Dermis microvascular lymphatic vessel endothelial cell (primary cell): Measurements from ENCODE around the gene IMP3. TPM values are rescaled to one million over a fixed set of nuclear protein-coding genes. Genes with fewer than 3 reads are reported as not detected.
A peak's percentile ranks its signal among the peaks of the same experiment; 100 is the strongest.

ENCODE experiments used
- DNase-seq, 2 donors: peaks; one replicate each; pipeline versions ENCODE4 v3.0.0 to v3.0.0-alpha.2; 2010; ENCODE audit warnings: low read depth in 2 of 2
- total RNA-seq: library from RNA; depleted of rRNA; stranded (reverse); fragments of >200 nt; gene quantifications from 2 replicates; pipeline ENCODE4 v1.2.1, GENCODE V29; 2014

IMP3 gene
- total RNA-seq, 1 donor from 2014 or later, result 61.1 TPM

DNA sequence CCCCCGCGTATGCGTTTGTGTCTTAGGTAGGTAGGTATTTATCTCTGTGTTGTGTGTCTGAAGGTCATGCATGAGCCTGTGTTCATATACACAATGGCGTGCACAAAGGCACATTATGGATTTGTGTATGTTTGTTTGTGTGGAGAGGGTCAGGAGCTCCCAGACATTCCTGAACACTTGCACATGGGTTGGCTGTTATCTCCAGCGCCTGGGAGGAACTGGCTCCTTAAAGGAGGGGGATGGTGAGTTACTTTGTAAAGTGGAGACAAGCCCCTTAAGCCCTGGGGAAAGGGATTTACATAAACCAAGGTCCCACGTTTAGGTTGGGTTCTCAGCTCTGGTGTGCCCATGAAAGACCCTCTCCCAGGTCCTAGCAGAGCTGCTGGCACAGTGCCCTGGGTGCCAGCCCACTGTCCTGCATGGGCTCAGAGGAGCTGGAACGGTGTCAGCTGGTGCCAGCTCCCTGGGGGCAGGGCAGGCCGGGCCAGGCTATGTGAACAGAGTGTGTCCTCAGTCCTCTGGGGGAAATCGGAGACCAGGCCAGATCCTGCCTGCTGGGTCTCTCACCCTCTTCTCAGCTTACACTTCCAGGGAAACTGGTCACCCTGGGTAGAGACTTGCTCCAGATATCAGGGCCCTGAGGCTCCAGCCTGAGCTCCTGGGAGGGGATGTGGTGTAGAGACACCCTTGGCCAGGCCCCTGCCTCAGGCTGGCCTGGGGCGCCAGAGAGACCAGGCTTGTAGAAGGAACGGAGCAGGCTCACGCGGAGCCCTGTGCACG is 32.8 kb upstream of the IMP3 start:
- no peak for DNase-seq

DNA sequence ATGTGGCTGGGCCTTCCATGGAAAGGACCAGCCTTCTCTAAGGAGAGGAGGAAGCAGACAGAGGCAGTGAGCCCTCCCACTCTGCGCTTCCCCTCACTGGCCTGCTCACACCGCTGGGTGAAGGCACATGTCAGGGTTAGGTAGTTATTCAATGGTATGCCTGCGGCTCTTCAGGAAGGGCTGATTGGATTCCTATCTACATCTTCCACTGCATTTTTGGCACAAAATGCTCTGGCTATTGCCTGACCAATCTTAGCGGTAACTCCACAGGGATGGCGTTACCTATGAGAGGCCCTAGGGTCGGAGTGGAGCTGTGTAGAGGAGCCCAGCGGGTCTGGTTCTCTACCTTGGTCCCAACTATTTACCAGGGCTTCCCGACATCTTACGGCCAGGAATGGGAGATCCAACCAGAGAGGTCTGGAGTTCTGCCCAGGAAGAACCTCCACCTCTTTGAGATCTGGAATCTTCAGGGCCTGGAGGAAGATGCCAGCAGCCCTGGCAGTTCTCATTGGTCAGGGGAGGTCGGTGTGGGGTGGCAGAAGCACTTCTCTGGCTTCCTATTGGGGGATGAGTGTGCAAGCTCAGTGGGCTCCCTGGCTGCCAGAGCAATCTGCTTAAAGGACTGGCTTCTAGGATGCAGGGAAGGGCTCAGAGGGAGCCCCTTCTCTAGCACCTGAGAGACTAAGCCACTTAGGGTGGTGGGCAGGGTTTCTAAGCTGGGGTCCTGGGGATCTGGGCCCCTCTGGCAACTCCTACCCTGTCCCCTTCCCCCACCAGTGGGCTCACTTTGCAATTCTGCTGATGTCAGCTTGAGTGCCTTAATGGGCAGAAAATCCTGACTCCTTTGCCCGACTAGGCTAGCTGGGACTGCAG is 31.9 kb upstream of the IMP3 start:
- no peak for DNase-seq

DNA sequence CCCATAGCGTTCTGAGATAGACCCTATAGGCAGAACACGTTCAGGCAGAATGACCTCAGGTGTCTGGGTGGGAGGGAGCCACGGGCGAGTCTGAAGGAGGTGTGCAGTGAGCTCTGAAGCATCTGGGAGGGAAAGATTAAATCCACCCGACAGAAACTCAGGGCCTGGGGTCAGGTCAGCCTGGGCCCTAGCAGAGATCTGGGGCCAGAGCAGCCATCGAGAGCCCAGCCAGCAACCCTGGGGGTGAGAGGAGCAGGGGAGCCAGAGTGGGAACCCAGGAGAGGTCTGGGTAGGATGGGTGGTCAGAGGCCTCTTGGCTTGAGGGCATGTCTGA is 29.8 kb upstream of the IMP3 start:
- DNase-seq, result no peak

DNA sequence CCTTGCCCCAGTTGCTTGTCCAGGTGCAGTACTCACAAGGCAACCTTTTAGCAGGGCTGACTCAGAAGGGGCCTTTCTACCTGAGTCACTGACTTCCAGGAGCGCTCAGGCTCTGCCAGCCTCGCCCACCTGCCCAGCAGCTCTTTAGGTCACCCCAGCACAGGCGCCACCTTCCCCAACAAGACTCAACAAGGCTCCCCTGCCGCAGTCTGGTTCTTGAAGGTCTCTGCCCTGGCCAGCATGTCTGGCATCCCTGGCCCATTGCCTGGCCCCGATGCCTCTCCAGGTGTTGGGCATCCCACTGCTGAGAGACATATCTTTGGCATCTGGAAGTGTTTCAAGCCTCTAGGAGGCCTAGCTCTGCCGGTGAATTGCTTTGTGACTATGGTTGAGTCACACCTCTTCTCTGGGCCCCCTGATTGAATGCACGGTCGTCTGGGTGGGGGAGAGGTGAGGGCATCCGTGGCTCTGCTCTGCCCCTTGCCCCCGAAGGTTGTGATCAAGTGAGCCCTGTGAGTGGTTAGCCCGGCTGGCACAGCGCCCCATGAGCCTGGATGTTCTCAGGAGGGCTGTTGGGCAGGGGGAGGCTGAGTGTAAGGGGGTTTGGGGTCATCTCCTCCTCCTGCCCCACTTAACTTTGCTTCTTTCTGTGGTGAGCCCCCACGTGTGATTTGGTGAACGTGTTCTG is 29.3 kb upstream of the IMP3 start:
- no peak for DNase-seq

DNA sequence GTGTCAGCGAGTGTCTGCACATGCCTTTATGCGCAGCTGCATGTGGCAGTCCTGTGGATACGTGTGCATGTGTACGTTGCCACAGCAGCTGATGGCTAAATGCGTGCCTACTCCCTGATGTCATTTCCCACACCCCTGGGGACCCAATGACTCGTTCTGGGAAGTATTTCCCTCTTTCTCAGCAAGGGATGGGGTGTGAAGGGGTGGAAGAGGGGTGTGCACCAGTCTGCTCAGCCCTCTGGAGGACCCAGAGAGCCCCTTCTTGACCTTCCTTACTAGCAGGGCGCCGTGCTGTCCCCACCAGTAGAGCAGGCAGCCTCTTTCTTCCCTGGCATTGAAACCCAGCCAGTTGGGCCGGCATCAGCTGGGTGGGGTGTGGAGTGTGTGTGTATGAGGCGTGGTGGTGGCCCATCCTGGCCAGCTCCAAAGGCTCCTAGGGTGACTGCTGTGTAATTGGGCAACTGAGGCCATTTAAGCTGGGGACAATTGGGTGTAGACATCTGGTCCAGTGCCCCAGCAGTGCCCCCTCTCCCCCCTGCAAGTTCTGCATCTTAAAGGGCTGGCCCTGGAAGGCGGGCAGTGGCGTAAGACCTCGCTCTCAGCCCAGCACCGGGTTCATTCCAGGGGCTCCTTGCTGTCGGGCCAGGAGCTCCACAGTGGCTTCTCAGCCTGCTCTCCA is 26.9 kb upstream of the IMP3 start:
- peak; percentile 91 to 95 for DNase-seq

DNA sequence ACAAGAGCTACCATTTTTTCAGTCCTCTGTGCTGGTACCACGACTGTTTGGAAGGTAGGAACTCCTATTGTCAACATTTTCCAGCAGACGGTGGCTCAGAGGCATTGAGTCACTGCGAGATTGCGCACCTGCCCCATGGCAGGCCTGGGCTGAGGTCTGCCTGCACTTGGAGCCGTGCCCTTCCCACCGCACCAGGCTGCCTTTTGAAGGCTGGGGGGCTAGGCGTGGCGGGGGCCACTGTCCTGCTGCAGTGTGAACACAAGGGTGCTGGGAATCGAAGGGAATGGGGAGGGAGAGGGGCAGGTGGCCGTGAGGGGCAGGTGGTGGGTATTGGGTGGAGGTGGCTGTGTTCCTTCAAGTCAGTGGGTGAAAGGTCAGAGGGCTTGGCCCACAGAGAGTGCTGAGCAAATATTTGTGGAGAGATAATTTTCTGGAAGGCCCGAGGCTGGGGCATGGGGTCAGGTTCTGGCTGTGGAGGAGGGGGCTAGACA is 24.0 kb upstream of the IMP3 start:
- no peak for DNase-seq

DNA sequence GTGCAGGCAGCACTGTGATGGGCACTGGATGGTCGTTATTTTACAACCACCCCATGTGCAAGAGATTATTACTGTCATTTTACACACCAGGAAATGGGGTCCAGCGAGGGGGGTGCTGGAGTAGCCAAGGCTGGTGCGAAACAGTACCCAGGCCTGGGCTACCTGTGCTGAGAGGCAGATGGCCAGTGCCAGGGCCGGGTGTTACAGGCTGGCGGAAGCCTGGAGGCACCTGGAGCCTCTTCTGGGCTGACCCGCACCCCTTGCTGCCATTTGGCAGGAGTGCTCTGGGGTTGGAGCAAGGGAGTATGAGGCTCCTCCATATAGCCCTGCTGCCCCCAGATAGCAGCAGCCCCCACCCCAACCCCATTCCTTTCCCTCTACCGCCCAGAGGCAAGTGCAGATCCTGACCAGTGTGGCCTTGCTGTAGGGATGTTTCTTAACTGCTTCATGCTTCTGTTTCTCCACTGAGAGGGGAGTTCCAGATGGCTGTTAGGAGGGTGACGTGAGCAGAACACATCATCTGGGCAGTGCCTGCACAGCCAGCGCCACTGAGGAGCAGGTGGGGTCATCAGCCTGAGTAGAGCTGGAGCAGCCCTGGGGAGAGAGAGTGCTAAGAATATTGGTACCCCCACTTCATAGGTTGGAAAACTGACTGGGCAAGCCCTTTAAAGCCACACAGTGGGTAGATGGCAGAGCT is 22.9 kb upstream of the IMP3 start:
- DNase-seq, result no peak

DNA sequence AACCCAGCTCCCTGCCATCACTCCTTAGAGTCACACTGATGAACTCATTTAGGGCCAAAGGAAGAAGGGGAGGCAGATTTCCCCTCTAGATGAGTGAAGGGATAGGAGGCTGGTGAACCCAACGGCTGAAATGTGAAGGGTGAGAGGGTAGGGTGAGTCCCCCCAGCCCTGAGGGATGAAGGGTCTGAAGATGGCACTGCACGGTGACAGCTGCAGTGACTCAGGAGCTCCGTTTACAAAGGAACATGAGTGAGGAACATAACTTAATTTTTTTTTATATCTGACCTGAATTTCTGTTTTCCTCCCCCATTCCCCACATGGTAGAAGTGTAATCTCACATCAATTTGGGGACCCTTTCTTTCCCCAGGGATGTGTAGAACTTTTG is 21.7 kb upstream of the IMP3 start:
- DNase-seq, result no peak

DNA sequence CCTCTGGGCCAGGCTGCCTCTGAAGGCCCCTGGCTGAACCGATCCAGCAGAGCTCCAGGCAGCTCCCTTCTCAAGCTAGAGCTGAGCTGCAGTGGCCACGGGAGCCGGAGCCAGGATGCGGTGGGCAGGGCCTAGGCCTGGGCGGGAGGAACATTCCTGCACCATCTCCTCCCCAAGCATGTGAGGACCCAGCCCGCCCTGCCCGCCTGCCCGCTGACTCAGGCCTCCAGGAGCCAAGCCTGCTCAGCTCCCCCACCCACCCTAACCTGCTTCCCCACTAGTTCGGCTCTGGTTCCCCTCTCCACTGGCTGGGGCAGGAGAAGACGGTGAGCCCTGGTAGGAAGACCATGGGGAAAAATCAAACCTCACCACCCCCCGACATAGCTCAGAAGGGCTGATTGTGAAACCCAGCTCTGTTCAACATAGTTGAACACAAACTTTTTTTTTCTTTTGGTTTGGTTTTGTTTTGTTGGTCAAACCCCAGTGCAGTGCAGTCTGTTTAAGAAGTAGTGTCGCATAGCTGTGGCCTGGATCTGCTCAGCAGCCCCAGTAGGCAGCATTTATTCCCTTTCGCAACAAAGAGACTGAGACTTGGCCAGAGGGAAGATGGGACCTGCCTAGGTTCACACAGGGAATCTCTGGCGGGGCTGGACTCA is 21.2 kb upstream of the IMP3 start:
- peak; percentile 40 to 78 for DNase-seq

DNA sequence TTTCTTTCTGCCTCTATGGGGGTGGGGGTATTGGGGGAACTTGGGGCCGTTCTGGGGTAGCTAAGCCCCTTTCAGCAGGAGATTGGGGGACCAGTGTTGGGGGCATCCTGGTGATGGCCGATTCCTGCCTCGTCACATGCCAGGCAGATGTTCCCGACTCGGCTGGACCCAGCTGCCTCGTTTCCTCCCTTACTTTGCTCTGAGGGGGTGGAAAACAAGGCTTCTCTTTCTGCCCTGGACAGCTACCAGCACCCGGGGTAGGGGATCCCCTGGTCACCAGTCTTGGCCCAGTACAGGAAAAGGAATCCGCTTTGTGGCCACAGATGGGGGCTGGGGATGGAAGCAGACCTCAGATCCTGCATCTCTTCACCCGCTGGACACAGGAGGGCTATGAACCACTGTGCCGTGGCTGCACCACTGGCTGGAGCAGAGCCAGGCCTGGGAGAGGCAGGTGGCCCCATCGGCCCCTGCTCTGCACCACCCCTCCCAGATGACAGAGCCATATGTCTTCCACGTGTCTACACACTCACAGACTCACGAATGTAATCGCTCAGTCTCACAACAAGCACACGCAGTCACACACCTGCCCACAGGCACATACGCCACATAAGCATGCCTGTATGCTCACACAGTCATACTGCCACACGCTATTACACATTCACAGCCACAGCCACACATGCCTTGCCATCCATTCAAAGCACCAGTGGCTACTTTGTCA is 20.1 kb upstream of the IMP3 start:
- no peak for DNase-seq

DNA sequence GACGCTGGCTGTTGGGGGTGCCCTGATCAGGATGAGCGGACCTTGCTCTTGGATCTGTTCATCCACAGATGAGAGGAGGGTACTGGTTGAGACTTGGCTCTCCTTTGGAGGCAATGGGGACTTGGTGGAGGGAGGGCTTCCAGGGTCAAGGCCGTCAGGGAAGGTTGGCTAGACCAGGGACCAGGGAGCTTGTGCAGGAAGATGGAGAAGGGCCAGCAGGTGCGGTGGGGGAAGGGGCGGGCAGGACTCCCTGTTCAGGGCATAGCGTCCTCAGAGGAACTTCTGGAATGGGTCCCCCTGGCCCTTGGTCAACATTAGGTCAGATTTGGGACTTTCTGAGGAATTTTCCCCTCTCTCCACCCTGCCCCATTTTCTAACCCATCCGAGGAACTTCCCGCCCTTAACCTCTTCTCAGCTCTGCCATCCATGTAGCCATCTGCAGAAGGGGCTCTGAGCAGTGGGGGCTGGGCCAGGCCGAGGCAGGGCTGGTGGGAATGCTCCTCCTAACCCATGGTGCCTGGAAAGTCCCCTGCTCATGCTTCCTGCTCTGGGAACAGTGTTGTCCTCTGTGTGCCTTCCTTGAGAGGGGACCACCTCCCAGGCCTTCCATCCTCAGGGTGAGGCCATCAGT is 19.2 kb upstream of the IMP3 start:
- no peak for DNase-seq

DNA sequence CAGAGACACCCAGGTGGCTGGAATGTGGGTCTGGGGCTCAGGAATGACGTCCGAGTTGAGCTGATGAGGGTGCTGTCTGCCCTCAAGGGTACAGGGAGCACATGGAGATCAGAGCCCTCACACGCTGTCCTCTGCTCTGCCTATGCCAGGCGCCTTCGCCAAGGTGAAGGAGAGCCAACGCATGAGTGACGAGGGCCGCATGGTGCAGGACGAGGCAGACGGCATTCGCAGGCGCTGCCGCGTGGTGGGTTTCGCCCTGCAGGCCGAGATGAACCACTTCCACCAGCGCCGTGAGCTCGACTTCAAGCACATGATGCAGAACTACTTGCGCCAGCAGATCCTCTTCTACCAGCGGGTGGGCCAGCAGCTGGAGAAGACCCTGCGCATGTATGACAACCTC is 16.8 kb upstream of the IMP3 start:
- no peak for DNase-seq

DNA sequence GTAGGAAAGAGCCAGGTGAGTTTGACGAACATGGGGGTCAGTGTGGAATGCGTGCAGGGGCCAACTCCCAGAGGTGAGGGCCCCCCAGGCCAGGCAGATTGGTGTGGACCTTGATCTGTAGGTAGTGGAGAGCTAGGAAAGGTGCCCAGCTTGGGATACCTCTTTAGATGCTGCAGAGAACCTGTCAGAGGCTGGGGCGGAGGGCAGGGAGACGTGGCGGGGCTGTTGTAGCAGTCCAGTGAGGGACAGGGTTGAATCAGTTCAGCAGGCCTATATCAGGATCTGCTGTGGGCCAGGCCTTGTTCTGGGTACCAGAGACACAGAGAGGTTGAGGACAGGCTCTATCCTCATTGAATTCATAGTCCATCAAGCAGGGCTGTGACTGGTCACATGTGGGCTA is 16.3 kb upstream of the IMP3 start:
- DNase-seq, result no peak

DNA sequence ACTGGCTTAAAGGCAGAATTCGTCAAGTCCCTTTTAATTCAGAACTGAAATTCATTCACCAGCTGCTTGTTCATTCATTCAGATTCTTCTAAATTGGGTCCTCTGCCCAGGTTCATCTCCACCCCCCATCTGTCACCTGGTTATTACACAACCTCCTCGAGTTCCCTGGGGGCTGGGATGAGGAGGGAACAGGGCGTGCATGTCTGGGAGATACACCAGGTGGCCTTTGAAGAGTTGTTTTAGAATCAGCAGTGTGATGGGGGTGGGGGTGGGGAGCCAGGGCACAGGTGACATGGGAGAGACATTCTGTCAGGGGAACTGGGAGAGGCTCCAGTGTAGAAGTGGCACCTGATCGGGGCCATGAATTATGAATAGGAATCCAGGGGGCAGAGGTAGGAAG is 15.9 kb upstream of the IMP3 start:
- no peak for DNase-seq

DNA sequence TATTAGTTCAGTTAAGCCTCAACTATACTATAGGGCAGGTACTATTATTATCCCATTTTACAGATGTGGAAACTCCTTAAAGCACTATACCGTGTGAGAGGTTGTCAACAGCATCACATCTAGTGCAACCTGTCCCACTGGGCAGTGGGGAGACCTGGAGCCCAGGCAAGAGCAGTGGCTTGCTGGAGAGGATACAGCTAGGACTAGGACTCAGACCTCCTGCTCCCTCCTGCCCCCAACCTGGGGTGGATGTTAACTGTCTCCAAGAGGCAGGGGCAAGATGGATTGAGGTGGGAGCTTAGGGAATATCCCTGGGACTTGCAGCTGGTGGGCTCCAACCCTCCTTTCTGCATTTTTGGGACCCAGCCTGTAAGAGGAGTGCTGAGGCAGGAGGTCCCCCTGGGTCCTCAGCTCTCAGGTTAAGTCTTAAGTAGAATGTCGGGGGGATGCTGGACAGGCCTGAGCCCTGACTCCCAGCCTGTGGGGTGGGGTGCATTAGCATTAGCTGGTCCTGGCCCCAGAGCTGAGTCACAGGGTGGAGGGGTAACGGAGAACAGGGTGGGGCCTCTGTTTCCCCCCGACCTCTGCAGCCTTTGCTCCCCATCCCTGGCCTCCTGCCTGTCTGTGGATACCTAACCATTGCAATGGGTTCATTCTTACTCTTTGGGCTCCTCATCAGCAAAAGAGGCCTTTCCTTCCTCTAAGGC is 14.3 kb upstream of the IMP3 start:
- DNase-seq, result no peak

DNA sequence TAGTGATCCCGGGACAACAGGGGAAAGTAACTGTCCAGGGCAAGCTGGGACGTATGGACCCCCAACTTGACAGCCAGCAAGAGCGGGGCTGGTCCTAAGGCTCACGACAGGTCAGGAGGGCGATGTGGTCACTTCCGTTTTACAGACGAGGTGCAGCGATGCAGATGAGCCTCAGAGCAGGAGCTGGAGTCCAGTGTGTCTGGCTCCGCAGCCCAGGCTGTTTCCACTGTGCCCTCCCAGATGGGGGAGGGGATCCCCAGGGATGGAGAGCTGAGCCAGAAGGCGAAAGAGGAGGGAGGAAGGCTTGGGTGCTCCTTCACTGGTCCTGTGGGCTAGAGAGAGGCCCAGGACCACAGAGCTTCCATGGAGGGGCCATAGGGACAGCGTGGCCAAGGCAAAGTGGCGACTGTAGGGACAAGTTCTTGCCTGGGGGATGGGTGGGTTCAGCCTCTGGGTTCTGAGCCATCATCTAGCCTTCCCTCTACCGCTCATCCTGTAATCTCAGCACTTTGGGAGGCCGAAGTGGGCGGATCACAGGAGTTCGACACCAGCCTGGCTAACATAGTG is 13.4 kb upstream of the IMP3 start:
- DNase-seq, result no peak

DNA sequence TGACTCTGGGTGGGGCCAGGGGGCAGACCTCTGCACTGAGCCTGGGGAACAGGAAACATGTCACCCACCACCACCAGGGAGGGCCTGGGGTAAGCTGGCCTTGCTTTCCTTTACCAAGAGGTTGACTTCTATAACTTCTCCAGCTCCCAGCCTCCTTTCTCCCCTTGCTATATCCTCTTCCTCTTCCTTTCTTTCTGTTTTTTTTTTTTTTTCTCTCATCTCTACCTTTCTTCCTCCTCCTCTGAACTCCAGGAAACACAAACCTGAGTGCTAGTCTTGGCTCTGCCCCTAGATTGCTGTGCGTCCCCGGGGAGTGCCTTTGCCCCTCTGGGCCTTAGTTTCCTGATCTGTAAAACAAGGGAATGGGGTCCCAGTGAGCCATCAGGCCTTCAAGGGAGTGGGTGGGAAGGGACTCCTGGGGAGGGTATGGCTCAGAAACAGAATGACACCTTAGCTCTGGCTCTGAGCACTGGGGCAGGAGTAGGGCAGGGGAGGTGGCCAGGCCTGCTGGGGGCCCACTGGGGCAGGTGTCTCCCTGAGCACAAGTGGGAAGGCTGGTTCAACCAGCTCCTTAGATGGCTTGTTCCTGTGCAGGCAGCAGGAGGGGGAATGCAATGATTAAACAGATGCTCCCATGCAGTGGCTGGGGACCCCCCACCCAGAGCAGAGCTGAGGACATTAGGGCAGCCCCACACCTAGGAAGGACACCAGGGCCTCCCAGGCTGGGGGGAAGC is 12.0 kb upstream of the IMP3 start:
- no peak for DNase-seq
